Kasumi-1 (cell line): ENCODE data around the gene SFRP5.

Experiments used
- DNase-seq, 2 experiments: peaks; one replicate each; lab custom pipeline; 2025; lab: John Stamatoyannopoulos, UW

SFRP5 gene

GRCh38 chr10:97764519-97764931 lies 7.3 kb downstream of the SFRP5 start:
- no peak for DNase-seq

- DNase-seq = no peak
These were observed 7.9 kb downstream of the SFRP5 start for GRCh38 chr10:97763947-97764346.

DNA sequence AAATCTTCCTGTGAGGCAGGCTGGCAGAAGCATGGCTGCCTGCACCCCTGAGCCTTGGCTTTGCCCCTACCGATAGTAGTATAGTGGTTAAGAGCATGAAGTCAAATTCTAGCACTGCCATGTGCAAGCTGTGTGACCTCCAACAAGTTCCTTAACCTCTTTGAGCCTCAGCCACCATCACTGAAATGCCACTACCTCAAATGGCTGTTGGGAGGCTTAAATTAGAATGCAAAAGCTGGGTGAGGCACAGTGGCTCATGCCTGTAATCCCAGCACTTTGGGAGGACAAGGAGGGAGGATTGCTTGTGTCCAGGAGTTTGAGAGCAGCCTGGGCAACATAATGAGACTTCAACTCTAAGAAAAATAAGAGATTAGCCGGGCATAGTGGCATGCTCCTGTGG lies 8.4 kb downstream of the SFRP5 start:
- DNase-seq = no peak

DNA sequence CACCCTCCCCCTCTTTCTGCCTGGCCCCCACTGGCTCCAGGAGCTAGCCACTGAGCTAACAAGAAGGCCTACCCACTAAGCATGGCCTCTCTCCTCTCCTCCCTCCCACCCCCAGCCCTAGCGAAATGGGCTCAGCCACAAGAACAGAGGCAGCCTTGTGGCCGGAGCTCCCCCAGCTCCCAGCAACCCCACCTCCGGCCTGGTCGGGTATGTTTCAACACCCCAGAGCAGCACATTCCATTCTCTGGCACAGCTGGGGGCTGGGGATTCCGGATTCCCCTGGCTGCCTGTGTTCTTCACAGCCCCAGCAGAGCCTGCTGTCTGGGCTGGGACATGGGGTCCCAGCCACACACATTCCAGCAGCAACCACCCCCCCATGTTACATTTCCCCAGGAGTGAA lies 9.0 kb downstream of the SFRP5 start:
- DNase-seq = no peak

- no peak for DNase-seq
These were observed 9.7 kb downstream of the SFRP5 start for GRCh38 chr10:97762056-97762455.

DNA sequence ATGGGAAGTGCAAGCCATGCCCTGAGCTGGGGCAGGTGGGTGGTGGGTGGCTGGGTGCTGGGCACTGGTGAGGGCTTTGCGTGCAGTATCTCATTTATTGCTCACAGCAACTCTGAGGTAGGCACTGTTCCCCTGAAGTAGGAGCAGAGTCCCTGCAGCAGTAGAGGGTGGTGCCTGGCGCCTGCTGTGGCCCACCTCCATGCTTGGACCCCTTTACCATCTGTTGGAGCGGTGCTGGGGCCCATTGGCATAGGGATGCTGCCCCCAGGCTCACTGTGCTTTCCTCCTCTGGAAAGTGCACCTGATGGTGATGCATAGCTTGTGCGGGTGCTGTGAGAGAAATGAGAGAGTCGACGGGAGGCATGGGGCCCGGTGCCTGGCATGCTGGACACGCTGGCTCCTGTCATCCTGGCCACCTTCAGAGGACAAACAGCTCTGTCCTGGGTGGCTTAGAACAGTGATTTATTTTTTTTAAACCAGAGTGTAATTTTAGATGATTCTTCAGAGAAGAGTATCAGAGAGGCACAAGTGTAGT lies 10.4 kb downstream of the SFRP5 start:
- DNase-seq = no peak

GRCh38 chr10:97760461-97761257 lies 11.1 kb downstream of the SFRP5 start:
- no peak for DNase-seq

GRCh38 chr10:97759946-97760345 lies 11.9 kb downstream of the SFRP5 start:
- DNase-seq = no peak

GRCh38 chr10:97759158-97759887 lies 12.5 kb downstream of the SFRP5 start:
- DNase-seq = peak; percentile 35 to 65

DNA sequence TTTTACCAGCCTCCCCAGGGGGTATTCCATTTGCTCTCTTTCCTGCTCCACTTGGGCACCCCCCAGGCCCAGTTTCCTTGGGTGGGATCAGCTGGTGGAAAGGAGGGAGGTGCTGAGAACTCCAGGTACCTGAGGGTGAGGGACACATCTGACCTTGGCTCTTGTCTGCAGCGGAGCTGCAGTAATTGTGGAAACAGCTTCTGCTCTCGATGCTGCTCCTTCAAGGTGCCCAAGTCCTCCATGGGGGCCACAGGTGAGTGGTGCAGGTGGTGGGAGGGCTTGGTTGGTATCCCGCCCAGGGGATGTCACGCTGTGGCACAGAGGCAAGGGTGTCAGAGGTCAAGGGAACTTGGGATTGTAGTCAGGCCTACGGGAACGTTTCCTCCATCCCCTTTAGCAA lies 14.3 kb downstream of the SFRP5 start:
- DNase-seq = no peak

GRCh38 chr10:97755718-97756117 lies 16.1 kb downstream of the SFRP5 start:
- DNase-seq = no peak

GRCh38 chr10:97754726-97755125 lies 17.1 kb downstream of the SFRP5 start:
- DNase-seq = no peak

DNA sequence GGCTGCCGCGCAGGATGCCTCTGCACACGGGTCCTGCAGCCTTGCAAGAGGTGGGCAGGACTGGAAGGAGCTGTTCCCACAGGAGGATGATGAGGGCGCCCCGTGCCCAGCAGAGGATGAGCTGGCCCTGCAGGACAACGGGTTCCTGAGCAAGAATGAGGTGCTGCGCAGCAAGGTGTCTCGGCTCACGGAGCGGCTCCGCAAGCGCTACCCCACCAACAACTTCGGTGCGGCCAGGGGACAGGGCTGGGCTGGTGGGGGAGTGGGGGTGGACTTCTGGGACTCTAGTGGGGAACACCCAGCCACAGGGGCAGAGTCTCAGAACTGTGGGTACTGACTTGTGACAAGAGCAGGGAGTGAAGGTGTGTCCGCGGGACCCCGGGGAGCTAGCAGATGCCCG lies 18.8 kb downstream of the SFRP5 start:
- DNase-seq = no peak

DNA sequence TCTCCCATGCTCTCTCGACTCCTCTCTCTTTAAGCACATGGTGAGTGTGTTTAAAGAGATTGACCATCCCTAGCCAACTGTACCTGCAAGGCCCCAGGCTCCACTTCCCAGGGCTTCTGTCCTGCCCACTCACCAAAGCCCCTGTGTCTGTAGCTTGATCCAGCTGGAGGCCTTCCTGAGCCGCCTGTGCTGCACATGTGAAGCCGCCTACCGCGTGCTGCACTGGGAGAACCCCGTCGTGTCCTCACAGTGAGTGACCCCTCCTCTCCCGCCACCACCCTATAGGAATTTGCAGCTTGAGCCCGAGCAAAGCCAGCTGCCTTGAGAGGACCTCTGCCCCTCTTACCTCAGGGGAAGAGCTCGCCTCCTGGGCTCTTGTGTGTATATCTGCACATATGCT lies 23.7 kb downstream of the SFRP5 start:
- no peak for DNase-seq

DNA sequence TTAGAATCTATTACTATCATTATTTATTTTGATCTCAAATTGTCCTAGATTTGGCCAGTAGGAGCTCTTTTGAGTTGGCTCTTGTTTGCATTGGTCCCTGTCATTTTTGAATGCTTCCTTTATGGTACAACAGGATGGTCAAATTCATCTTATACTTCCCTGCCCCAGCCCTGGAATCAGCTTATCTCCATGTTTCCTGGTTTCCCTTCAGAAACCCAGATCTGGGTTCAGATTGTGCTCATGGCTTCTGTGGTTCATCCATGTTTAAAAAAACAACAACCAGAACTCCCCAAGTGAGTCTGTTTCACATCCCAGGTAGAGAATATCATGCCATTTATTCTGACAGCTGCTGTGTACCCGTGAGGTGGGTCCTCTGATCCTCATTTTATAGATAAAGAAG lies 24.2 kb downstream of the SFRP5 start:
- DNase-seq = no peak

DNA sequence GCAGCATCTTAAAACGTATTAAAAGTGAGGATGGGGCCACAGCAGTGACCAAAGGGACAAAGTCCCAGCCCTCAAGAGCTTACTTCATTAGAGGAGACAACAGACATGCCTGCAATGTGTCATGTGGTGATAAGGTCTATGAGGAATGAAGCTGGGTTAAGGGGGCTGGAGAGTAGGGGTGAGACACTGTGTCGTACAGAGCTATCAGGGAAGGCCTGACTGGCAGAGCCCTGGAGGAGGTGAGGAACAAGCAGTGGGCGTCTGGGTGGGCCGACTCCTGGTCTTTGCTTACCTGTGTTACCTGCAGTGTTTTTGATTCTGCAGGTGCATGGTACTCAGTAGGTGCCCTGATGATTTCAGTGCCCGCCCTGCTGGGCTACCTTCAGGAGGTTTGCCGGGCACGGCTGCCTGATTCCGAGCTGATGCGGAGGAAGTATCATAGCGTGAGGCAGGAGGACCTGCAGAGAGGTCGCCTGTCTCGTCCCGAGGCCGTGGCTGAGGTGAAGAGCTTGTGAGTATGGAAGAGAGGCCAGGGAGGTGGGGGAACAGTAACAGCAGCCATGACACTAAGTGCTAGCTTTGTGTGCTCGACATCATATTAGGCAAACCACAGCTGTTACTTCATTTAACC lies 27.3 kb downstream of the SFRP5 start:
- no peak for DNase-seq

DNA sequence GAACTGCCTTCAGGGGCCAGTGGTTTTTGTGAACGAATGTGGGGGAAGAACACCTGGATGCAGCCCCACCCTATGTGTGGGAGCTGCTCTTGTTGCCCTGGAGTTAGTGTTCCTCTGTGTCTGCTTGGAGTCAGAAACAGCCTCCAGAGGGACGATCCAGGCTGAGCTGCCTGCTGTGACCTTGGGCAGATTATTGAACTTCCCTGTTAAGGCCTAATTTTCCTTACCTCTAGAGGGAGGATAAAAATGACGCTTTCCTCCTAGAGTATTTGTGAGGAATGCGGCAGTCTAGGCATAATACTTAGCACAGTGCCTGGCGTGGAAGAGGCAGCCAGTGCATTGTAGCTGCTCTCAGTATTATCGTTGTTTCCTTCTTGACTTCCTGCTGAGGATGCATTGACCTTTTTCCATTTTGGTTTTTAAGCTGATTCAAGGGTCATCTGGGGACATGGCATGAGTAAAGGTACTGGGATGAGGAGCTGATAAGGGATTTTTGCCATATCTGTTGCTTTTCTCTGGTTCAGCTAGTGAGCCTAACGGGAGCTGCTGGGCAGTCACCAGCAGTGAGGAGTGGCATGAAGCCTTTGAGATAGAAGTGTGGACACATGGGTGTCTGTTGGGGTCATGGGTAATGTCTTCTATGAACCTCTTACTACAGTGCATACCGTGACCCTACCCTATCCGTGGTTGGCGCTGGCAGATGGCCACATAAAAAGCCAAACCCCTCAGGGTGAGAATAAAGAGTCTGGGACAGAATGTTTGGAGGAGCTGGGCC lies 28.4 kb downstream of the SFRP5 start:
- DNase-seq = no peak

DNA sequence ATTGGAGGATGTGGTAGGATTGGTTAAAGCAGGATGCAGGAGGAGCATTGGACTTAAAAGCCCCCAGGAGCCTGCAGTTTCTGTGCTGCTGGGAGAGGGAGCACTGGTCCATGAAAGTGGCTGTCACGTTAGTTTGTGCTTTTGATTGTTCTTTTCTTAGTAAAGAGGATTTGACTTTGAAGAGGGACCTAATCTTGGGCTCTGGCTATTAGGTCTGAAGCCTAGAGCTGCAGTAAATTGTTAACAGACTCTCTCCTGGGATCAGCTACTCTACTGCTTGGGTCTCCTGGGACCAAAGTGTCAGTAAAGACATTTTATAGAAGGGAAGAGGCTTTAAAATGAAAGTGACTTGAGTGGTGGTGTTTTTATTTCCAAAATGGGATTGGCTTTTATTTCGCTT lies 31.2 kb downstream of the SFRP5 start:
- DNase-seq = no peak

DNA sequence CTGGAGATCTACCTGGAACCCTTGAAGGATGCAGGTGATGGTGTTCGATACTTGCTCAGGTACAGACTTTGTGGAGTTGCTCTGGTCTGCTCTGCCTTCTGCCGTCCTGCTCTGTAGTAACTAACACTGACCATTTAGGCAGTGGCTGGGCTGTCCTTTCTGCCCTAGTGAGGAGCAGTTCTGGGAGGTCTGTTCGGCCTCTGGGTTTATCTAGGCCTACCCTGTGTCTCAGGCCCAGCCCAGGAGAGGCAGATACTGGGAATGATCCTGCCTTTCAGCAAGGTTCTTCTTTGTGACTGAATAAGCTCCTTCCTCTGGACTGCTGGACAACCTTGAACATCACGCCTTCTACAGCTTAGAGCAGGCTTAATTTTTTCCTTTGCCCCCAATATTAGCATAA lies 33.2 kb downstream of the SFRP5 start:
- no peak for DNase-seq

DNA sequence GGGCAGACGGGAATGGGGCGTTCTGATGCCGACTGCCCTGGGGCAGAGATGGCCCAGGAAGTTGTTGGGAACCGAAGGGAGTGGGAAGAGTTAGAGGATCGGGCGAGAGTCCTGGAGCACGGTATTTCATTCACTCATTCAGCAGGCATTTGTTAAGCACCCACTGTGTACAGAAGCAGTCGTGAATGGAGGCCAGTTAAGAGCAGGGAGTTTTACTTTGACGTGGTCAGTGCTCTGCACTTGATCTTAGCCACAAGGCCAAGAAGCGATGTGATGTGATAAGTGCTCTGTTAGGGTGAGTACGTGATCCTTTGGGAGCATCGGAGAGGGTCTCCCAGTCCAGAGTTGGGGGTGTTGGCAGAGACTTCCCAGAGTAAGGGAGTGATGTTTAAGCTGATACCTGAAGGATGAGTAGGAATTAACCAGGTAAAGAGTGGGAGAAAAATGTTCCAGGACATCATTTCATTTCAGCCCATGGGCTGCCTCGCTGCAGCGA lies 34.0 kb downstream of the SFRP5 start:
- peak in 1 of 2 experiments; percentile 44 for DNase-seq

DNA sequence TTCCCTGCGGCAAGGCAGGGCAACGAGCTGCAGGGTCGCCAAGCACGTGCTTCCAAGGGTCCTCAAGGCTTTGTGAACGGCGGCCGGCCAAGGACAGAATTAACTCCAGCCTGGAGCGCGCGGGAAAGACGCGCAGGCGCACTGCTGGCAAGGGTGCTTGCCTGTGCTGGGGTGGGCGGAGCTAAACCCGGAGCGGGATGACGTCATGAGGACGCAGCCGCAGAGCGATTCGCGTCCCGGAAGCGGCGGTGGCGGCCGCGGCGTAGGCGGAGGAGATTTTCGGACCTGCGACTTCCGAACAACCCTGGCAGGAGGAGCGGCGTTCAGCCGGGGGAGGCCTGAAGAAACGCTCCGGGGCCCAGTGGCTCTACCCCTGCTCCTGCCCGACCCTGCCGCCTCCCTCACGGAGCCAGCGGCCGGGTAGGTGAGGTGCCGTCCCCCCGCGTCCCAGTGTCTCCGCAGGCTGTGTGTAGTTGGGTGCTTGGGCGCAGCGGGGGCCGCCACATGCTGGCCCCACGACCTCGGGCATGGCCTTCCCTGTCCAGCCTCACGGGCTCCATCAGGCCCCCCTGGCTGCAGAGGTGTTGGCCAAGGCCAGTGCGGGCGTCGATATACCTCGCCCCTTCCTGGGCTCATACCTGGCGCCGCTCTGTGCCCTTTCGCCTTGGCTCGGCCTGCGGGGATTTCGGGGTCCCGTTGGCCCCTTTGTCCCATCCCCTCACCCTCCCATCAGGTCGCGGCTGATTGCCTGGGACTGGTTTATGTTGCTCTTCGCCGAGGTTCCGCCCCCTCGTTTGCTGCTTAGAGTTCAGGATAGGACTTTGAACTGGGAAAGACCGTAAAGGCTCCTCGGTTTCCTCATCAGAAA lies 34.7 kb downstream of the SFRP5 start, which contains the start of gene ZFYVE27:
Gene ZFYVE27, plus strand, starts transcription at position 227 of the 868 bp plus-strand sequence. CDS start 1,350 bp downstream, outside the sequence.
- DNase-seq = peak; percentile 94 to 95
